Measurements from ENCODE around the gene EIF3I.

Gene EIF3I

DNA sequence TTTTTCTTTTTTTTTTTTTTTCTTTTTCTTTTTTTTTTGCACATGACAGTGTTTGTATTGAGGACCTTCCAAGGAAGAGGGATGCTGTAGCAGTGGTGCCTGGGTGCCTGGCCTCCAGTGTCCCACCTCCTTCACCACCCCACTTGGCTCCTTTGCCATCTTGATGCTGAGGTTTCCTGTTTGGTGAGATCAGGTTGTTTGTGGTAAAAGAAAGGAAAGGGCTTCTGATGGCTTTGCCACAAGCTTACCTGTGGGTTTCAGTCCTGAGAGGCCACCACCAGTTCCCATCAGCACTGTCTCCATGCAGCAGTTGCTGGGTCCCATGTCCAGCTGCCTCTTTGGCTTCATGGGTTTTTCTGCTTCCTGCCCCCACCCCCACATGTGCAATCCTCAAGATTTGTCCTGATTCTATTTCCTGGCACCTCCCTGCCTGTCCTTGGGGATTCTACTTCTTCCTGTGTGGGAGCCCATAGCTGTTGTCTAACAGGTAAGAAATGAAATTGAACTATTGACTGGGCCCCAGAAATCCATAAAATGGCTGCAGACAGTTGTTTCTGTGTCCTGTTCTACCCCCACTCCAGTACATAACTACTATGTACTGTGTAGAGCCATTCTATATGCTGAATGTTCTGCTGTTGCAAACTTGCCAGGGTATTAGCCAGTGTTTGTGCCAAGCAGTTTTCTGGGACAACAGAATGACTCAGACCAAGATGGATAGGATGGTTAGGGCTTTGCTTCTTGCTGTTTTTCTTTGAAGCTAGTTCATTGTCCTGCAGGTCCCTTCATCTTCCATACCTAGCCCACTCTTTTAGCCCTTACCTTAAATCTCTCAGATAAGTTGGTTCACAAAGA lies 26.0 kb upstream of the EIF3I start:
- TF ChIP-seq FOXP2 (optimal IDR thresholded peaks at IDR 0.05; ENCODE audit: control extremely low read depth, extremely low read length, insufficient read depth) (no peak), POLR2AphosphoS5 (IDR thresholded peaks at IDR 0.05; ENCODE audit: borderline replicate concordance, low read depth, low read length) (no peak), EZH2 (IDR thresholded peaks at IDR 0.05) (no peak)
- H3K9me3 ChIP-seq (ENCODE audit: low read depth, low read length) = no peaks in the 10 kb centered on the region
- H3K27ac ChIP-seq = 0 out of 2 replicates have a peak overlapping the region, but pooled peaks have one; percentile 19
- H3K9ac ChIP-seq (ENCODE audit: insufficient read length) = no peak overlapping the region
- no peak overlapping the region for H3K4me3 ChIP-seq
- no peak for DNase-seq (ENCODE audit: low read depth, low spot score)
- peaks cover 26% of the 10 kb centered on the region; the same call in 1 of the 2 replicates for H3K36me3 ChIP-seq (ENCODE audit: insufficient read depth, low read length)

DNA sequence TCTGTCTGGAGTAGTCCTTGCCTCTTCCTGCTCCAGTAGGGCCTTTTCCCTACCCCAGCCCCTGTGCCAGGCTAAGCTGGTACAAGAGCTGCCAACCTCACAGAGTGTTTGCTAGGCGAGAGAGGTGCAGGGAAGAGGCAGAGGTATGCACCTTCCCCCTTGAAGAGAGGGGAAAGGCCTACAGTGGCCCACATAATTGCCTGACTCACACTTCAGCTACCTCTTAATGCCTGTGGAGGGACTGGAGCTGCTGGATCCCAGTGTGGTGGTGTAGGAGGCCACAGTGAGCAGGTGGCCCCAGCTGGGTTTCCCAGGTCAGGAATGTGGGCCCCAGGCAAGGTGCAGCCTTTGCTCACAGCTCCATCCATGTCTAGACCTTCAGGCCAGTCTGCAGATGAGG lies 25.1 kb upstream of the EIF3I start:
- Histone ChIP-seq H3K9me3 (ENCODE audit: low read depth, low read length) (no peaks in the 10 kb centered on the region), H3K27ac (no peak overlapping the region), H3K4me3 (no peak overlapping the region), H3K36me3 (ENCODE audit: insufficient read depth, low read length) (peaks cover 24% of the 10 kb centered on the region; the same call in 1 of the 2 replicates), H3K9ac (ENCODE audit: insufficient read length) (no peak overlapping the region)
- no peak for DNase-seq (ENCODE audit: low read depth, low spot score)
- no peak for TF ChIP-seq POLR2AphosphoS5 (IDR thresholded peaks at IDR 0.05; ENCODE audit: borderline replicate concordance, low read depth, low read length)
- TF ChIP-seq EZH2 (IDR thresholded peaks at IDR 0.05) = no peak
- no peak for TF ChIP-seq FOXP2 (optimal IDR thresholded peaks at IDR 0.05; ENCODE audit: control extremely low read depth, extremely low read length, insufficient read depth)

DNA sequence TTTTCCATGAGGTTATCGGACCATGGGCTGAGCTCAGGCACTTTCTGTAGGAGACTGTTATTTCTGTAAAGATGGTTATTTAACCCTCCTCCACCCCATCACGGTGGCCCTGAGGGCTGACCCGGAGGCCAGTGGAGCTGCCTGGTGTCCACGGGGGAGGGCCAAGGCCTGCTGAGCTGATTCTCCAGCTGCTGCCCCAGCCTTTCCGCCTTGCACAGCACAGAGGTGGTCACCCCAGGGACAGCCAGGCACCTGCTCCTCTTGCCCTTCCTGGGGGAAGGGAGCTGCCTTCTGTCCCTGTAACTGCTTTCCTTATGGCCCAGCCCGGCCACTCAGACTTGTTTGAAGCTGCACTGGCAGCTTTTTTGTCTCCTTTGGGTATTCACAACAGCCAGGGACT lies 24.4 kb upstream of the EIF3I start:
- Histone ChIP-seq H3K9me3 (ENCODE audit: low read depth, low read length) (no peaks in the 10 kb centered on the region), H3K27ac (no peak overlapping the region), H3K9ac (ENCODE audit: insufficient read length) (no peak overlapping the region), H3K4me3 (no peak overlapping the region), H3K36me3 (ENCODE audit: insufficient read depth, low read length) (peaks cover 20% of the 10 kb centered on the region; the same call in 1 of the 2 replicates)
- TF ChIP-seq EZH2 (IDR thresholded peaks at IDR 0.05) (no peak), FOXP2 (optimal IDR thresholded peaks at IDR 0.05; ENCODE audit: control extremely low read depth, extremely low read length, insufficient read depth) (no peak), POLR2AphosphoS5 (IDR thresholded peaks at IDR 0.05; ENCODE audit: borderline replicate concordance, low read depth, low read length) (no peak)
- no peak for DNase-seq (ENCODE audit: low read depth, low spot score)

DNA sequence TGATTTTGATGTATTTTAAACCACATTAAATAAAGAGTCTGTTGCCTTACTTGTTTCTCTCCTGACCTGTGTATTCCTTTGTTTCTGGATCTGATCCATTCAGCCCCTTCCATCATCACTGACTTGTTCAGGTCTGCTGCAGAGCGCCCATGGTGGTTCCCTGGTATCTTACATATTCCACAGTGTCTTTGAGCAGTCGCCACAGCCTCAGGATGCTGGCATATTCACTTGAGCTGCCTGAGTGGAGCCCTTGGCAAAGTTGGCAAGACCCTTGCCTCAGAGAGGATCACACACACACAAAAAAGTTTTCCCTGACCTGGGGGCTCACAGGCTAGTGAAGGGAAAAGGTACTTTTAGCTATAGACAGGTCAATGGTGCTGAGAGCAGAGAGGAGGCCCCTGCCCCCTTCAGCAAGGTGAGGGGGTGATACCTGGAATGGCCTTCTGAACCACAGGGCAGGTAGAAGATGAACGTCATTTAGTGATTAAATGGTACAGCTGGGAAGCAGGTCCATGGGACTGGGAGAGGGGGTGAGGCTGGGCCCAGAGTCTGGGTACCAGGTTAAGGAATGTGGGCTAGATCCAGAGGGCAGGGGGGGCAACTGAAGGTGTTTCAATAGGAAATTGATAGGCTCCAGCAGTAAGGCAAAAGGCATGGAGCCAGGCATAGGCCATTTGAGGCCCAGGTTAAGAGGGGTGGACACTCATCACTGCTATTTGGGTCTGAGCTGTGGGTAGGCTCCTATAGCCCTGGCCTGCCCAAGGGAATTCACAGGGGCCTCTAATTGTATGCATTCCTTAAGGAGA lies 23.8 kb upstream of the EIF3I start:
- Histone ChIP-seq H3K9me3 (ENCODE audit: low read depth, low read length) (no peaks in the 10 kb centered on the region), H3K27ac (no peak overlapping the region), H3K36me3 (ENCODE audit: insufficient read depth, low read length) (peaks cover 18% of the 10 kb centered on the region; the same call in 1 of the 2 replicates), H3K4me3 (no peak overlapping the region), H3K9ac (ENCODE audit: insufficient read length) (no peak overlapping the region)
- no peak for DNase-seq (ENCODE audit: low read depth, low spot score)
- TF ChIP-seq POLR2AphosphoS5 (IDR thresholded peaks at IDR 0.05; ENCODE audit: borderline replicate concordance, low read depth, low read length) (no peak), FOXP2 (optimal IDR thresholded peaks at IDR 0.05; ENCODE audit: control extremely low read depth, extremely low read length, insufficient read depth) (no peak), EZH2 (IDR thresholded peaks at IDR 0.05) (no peak)

DNA sequence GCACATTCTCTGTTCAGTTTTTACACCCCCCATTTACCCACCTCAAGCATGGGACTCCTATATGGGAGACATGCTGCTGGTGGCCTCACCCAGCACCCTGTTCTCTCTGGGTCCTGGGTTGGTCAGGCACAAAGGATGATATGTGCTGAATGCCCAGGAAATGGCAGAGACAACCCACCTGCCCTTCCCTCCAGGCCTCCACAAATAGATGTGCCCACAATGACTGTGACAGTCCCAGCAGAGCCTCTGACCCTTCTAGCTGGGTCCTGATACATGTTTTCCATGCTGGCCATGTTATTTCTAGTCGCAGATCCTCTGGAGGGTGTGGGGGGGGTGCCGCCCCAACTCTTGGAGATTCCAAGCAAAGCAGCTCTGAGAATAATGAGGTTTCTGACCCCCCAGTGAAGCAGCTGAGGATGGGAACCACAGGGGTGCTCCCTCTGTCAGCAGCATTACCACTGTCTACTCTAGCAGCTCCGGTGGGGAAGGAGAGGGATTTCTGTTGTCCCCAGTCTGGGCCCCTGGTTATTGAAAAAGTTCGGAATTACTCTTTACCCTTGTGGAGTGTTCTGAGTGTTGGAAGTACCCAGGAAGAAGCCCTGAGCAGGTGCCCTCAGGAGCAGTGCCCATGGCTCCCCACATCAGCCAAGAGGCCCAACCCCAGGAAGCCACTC lies 23.0 kb upstream of the EIF3I start:
- TF ChIP-seq EZH2 (IDR thresholded peaks at IDR 0.05) = no peak
- TF ChIP-seq FOXP2 (optimal IDR thresholded peaks at IDR 0.05; ENCODE audit: control extremely low read depth, extremely low read length, insufficient read depth) = no peak
- no peak for TF ChIP-seq POLR2AphosphoS5 (IDR thresholded peaks at IDR 0.05; ENCODE audit: borderline replicate concordance, low read depth, low read length)
- no peak overlapping the region for H3K9ac ChIP-seq (ENCODE audit: insufficient read length)
- no peaks in the 10 kb centered on the region for H3K9me3 ChIP-seq (ENCODE audit: low read depth, low read length)
- DNase-seq (ENCODE audit: low read depth, low spot score) = no peak
- H3K4me3 ChIP-seq = no peak overlapping the region
- no peak overlapping the region for H3K27ac ChIP-seq
- H3K36me3 ChIP-seq (ENCODE audit: insufficient read depth, low read length) = peaks cover 14% of the 10 kb centered on the region; the same call in 1 of the 2 replicates

DNA sequence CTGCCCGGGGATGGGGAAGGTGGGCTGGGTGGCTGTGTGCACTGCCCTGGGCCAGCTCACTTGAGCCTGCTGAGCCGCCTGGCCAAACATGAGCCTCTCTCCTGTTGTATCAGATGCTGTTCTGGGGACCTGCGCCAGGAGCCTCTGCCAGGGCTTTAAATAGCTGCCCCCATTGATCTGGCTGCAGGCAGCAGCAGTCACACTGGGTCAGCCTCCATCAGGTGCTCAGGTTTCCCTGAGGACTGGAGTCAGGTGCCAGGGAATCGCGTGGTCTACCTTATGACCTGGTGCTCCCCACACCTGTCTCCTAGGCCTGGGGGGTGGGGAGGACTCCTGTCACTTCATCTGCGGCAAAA lies 22.5 kb upstream of the EIF3I start:
- Histone ChIP-seq H3K27ac (peak overlapping the region; percentile 79; the same call in 1 of the 2 replicates), H3K36me3 (ENCODE audit: insufficient read depth, low read length) (peaks cover 10% of the 10 kb centered on the region; the same call in 1 of the 2 replicates), H3K9ac (ENCODE audit: insufficient read length) (no peak overlapping the region), H3K9me3 (ENCODE audit: low read depth, low read length) (no peaks in the 10 kb centered on the region), H3K4me3 (peak overlapping the region; percentile 96)
- TF ChIP-seq EZH2 (IDR thresholded peaks at IDR 0.05) (no peak), FOXP2 (optimal IDR thresholded peaks at IDR 0.05; ENCODE audit: control extremely low read depth, extremely low read length, insufficient read depth) (no peak), POLR2AphosphoS5 (IDR thresholded peaks at IDR 0.05; ENCODE audit: borderline replicate concordance, low read depth, low read length) (no peak)
- DNase-seq (ENCODE audit: low read depth, low spot score) = no peak

DNA sequence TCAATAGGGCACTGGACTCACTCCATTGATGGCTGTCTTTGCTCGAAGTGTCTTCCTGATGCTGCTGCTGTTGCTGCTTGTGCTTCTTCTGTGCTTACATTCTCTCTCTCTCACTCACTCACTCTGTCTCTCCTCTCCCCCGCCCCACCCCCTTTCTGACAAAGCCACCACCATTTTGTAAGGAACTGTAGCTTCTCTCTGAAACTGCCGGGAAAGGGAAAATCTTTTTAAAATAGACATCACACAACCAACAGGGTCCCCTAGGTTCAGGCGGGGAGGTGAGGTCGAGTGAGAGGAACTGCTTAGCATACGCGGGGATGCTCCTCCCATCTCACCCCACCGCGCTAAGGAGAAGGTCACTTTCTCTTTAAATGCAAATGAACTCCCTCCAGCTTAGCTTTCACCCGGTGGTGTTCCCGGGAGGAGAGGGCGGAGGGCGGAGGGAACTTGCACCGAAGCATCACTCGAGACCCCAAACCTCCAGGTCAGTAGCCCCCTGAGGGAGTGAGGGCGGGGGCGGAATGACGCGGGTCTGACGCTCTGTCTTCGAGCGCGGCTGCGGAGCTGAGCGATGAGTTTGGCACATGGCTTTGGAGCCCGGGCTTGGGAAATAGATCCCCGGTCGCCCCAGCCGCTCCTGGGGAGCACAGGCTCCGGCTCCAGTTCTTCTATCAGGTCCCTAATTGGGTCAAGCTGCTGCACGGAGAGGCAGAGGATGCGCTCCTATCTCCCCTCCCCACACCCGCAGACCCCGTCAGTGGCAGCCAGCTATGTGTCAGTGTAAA lies 21.8 kb upstream of the EIF3I start, which contains the start of gene CCDC28B:
Gene CCDC28B, plus strand, starts transcription at position 370 of the 785 bp plus-strand sequence. CDS start 1,341 bp downstream, outside the sequence.
- TF ChIP-seq EZH2 (IDR thresholded peaks at IDR 0.05) (no peak), FOXP2 (optimal IDR thresholded peaks at IDR 0.05; ENCODE audit: control extremely low read depth, extremely low read length, insufficient read depth) (no peak), POLR2AphosphoS5 (IDR thresholded peaks at IDR 0.05; ENCODE audit: borderline replicate concordance, low read depth, low read length) (peak; percentile 46; the same call in 1 of the 2 replicates)

More for the DNA sequence above, 21.8 kb upstream of the EIF3I start, which contains the start of gene CCDC28B:
- Histone ChIP-seq H3K4me3 (peak within 1 kb of the TSS; percentile 96), H3K27ac (peak within 1 kb of the TSS; percentile 79), H3K36me3 (ENCODE audit: insufficient read depth, low read length) (peaks cover 3% of the 10 kb centered on the region; the same call in 1 of the 2 replicates), H3K9me3 (ENCODE audit: low read depth, low read length) (no peaks in the 10 kb centered on the region), H3K9ac (ENCODE audit: insufficient read length) (peak within 1 kb of the TSS; percentile 79)
- no peak for DNase-seq (ENCODE audit: low read depth, low spot score)
